Measurements from ENCODE around the gene LAMA4. TPM values are rescaled to one million over a fixed set of nuclear protein-coding genes. Genes with fewer than 3 reads are reported as not detected.

Gene LAMA4
- total RNA-seq, 1 donor from 2014 or later, result 18.0 TPM

DNA sequence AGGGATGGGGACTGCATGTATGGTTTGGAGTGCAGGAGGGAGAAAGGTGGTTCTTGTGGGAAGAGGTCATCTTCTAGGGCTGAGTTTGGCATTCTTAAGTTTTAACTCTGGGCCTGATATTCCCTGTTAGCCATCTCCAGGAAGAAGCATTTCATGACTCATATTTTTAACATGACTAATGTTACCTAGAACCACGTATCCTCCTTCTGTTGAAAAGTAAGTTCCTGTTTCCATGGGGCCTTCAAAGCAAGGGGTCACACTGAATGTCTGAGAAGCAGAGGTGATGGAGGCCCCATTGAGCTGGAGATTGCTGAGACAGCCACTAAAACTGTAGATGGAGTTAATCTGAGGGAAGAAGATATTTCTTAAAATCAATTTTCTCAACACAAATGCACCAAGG lies 136.8 kb downstream of the LAMA4 start:
- TF ChIP-seq, protein P1, sequence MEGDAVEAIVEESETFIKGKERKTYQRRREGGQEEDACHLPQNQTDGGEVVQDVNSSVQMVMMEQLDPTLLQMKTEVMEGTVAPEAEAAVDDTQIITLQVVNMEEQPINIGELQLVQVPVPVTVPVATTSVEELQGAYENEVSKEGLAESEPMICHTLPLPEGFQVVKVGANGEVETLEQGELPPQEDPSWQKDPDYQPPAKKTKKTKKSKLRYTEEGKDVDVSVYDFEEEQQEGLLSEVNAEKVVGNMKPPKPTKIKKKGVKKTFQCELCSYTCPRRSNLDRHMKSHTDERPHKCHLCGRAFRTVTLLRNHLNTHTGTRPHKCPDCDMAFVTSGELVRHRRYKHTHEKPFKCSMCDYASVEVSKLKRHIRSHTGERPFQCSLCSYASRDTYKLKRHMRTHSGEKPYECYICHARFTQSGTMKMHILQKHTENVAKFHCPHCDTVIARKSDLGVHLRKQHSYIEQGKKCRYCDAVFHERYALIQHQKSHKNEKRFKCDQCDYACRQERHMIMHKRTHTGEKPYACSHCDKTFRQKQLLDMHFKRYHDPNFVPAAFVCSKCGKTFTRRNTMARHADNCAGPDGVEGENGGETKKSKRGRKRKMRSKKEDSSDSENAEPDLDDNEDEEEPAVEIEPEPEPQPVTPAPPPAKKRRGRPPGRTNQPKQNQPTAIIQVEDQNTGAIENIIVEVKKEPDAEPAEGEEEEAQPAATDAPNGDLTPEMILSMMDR (conservative IDR thresholded peaks at IDR 0.05), result no peak
- H3K27me3 Mint-ChIP-seq (ENCODE audit: low read depth), result no peaks in the 10 kb centered on the region
- DNase-seq (ENCODE audit: low read depth, low spot score), result no peak
- H3K4me3 Mint-ChIP-seq, result no peak overlapping the region
- no peaks in the 10 kb centered on the region for H3K9me3 Mint-ChIP-seq
- peak overlapping the region; percentile 46 for H3K27ac Mint-ChIP-seq (ENCODE audit: unreplicated experiment)
- H3K4me1 Mint-ChIP-seq, result no peaks in the 10 kb centered on the region
- H3K36me3 Mint-ChIP-seq (ENCODE audit: low read depth), result peaks cover 3% of the 10 kb centered on the region

DNA sequence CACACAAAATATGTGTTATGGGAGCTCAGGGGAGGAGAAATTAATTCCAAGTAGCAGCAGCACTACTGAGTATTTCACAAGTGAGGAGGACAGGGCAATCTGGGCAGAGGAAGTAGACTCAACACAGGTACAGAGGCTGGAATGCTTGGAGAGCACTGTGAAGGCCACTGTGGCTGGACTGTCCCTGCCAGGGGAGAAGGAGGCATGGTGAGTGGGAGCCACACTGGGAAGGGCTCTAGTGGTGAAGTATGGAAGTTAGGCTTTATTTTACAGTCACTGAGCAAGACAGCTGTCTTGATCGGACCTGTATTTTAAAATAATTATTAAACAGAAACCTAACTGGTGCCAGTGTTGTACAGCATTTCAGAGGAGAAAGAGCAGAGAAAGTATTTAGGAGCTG lies 138.1 kb downstream of the LAMA4 start:
- no peak overlapping the region for H3K27ac Mint-ChIP-seq (ENCODE audit: unreplicated experiment)
- no peaks in the 10 kb centered on the region for H3K9me3 Mint-ChIP-seq
- peaks cover 3% of the 10 kb centered on the region for H3K36me3 Mint-ChIP-seq (ENCODE audit: low read depth)
- DNase-seq (ENCODE audit: low read depth, low spot score), result no peak
- TF ChIP-seq, protein P1 (conservative IDR thresholded peaks at IDR 0.05), result no peak
- no peaks in the 10 kb centered on the region for H3K27me3 Mint-ChIP-seq (ENCODE audit: low read depth)
- no peak overlapping the region for H3K4me3 Mint-ChIP-seq
- no peaks in the 10 kb centered on the region for H3K4me1 Mint-ChIP-seq

DNA sequence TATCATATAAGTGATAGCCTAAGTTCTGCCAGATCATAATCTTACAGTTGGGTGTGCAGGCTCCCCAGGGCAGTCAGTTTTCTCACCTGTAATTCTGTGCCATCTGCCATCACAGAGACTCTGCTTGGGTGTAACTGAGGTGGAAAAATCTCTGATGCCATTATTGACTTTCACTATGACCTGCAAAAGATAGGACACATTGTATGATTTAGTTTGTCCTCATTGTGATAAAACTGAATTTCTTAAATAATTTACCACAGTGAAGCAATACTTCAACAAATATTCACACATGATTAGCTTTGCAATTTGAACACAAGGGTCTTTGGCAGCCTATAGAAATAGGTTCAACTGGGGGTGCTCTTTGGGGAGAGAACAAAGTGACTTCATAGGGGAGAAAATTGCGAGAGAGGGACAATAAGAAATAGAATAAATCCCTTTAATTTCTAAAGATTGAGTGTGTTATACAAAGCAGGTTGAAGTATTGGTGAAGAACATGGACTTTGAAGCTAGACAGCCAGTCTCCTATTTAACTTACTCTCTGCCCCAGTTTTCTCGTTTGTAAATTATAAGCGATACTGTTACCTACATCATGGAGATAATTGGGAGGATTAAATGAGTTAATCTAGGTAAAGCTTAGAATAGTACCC lies 139.7 kb downstream of the LAMA4 start:
- peaks cover 3% of the 10 kb centered on the region for H3K36me3 Mint-ChIP-seq (ENCODE audit: low read depth)
- H3K4me3 Mint-ChIP-seq, result no peak overlapping the region
- H3K27ac Mint-ChIP-seq (ENCODE audit: unreplicated experiment), result no peak overlapping the region
- no peaks in the 10 kb centered on the region for H3K27me3 Mint-ChIP-seq (ENCODE audit: low read depth)
- TF ChIP-seq, protein P1 (conservative IDR thresholded peaks at IDR 0.05), result no peak
- peaks cover 1% of the 10 kb centered on the region for H3K4me1 Mint-ChIP-seq
- DNase-seq (ENCODE audit: low read depth, low spot score), result no peak
- H3K9me3 Mint-ChIP-seq, result no peaks in the 10 kb centered on the region

DNA sequence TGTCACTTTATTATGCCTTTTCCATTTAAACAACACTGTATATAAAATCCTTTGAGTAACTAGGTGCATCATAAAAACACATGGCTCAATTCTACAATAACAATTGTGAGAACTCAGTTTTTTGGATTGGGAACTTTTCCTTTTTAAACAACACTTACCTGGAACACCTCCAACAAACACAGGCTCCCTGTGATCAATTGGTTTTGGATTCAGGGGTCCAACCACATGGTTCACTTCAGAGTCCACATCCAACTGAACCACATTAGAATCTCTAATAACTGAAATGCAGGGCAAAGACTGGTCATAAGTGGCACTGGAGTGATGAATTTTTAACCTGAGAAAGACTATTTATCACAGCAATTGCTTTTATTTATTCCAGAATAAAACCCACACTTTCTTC lies 140.4 kb downstream of the LAMA4 start:
- Mint-ChIP-seq H3K4me3 (no peak overlapping the region), H3K27ac (ENCODE audit: unreplicated experiment) (no peak overlapping the region), H3K4me1 (peaks cover 9% of the 10 kb centered on the region), H3K9me3 (no peaks in the 10 kb centered on the region), H3K27me3 (ENCODE audit: low read depth) (no peaks in the 10 kb centered on the region), H3K36me3 (ENCODE audit: low read depth) (peaks cover 3% of the 10 kb centered on the region)
- TF ChIP-seq, protein P1 (conservative IDR thresholded peaks at IDR 0.05), result no peak
- no peak for DNase-seq (ENCODE audit: low read depth, low spot score)

DNA sequence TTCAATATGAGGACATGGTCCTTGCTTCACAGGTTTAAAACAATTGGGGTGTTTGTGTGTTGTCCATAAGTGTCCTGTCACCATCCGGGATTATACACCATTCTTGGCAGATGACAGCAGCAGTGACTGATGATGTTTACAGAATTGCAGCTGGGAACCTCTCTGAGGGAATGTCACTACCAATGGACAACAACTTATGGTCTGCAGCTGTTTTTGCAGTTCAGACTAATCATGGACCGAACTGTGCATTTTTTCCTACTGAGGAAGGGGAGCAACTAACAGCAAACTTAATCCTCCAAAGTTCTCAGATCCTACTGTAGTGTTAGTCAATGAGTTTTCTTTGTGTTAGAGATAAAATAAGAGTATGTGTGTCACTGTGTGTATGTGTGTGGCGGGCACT lies 140.9 kb downstream of the LAMA4 start:
- Mint-ChIP-seq H3K4me3 (no peak overlapping the region), H3K27me3 (ENCODE audit: low read depth) (no peaks in the 10 kb centered on the region), H3K9me3 (no peaks in the 10 kb centered on the region), H3K36me3 (ENCODE audit: low read depth) (peaks cover 3% of the 10 kb centered on the region), H3K4me1 (peaks cover 11% of the 10 kb centered on the region), H3K27ac (ENCODE audit: unreplicated experiment) (no peak overlapping the region)
- no peak for DNase-seq (ENCODE audit: low read depth, low spot score)
- TF ChIP-seq, protein P1 (conservative IDR thresholded peaks at IDR 0.05), result no peak

All from neural crest cell (in vitro differentiated cells).